GM18867 (cell line): ENCODE data around the gene AKR7A2.
"Not testable (repeated sequence)": the region's sequence is repeated elsewhere in the genome, so short reads cannot be mapped to it uniquely, and the experiment has no call there.

Experiments
- ATAC-seq: cut with Tn5 transposase; IDR thresholded peaks from one replicate; pipeline ENCODE4 v1.9.1; 2021; ENCODE audit warnings: mild to moderate bottlenecking, moderate library complexity; ENCODE audit not compliant: unreplicated experiment

The AKR7A2 gene

GRCh38 chr1:19307794-19308508 is 4.0 kb downstream of the AKR7A2 start:
- no peak for ATAC-seq

GRCh38 chr1:19306941-19307340 is 5.0 kb downstream of the AKR7A2 start:
- ATAC-seq = no peak

GRCh38 chr1:19305880-19306279 is 6.1 kb downstream of the AKR7A2 start:
- no peak for ATAC-seq

- ATAC-seq = not testable (repeated sequence)
These were observed 7.9 kb downstream of the AKR7A2 start for GRCh38 chr1:19304081-19304480.

- no peak for ATAC-seq
These were observed 11.7 kb downstream of the AKR7A2 start for GRCh38 chr1:19300211-19300610.

GRCh38 chr1:19294638-19295037 is 17.3 kb downstream of the AKR7A2 start:
- no peak for ATAC-seq

- ATAC-seq = no peak
These were observed 22.7 kb downstream of the AKR7A2 start for GRCh38 chr1:19289244-19289643.

- ATAC-seq = not testable (repeated sequence)
These were observed 23.4 kb downstream of the AKR7A2 start, which contains the start of gene AKR7A3 for GRCh38 chr1:19288324-19289241. AKR7A3 (minus strand) TSS chr1:19288770; CDS start chr1:19288709, 61 bp downstream.

- no peak for ATAC-seq
These were observed 24.3 kb downstream of the AKR7A2 start for GRCh38 chr1:19287436-19288185.

- ATAC-seq = not testable (repeated sequence)
These were observed 26.1 kb downstream of the AKR7A2 start for GRCh38 chr1:19285807-19286206.

- ATAC-seq = not testable (repeated sequence)
These were observed 26.6 kb downstream of the AKR7A2 start for GRCh38 chr1:19285366-19285765.

GRCh38 chr1:19284881-19285280 is 27.1 kb downstream of the AKR7A2 start:
- no peak for ATAC-seq

- ATAC-seq = no peak
These were observed 28.1 kb downstream of the AKR7A2 start for GRCh38 chr1:19283891-19284290.

- no peak for ATAC-seq
These were observed 37.3 kb downstream of the AKR7A2 start for GRCh38 chr1:19274636-19275035.

GRCh38 chr1:19273844-19274531 is 38.0 kb downstream of the AKR7A2 start:
- ATAC-seq = not testable (repeated sequence)

GRCh38 chr1:19273106-19273843 is 38.7 kb downstream of the AKR7A2 start:
- ATAC-seq = no peak

- ATAC-seq = no peak
These were observed 39.9 kb downstream of the AKR7A2 start for GRCh38 chr1:19272064-19272463.

GRCh38 chr1:19270343-19270730 is 41.6 kb downstream of the AKR7A2 start:
- ATAC-seq = not testable (repeated sequence)

GRCh38 chr1:19269427-19270342 is 42.3 kb downstream of the AKR7A2 start:
- ATAC-seq = not testable (repeated sequence)
